ENCODE measurements around the gene ACACB.

ACACB gene

GRCh38 chr12:109255377-109255776 is 139.0 kb downstream of the ACACB start:
- no peaks in the 10 kb centered on the region for H3K27me3 ChIP-seq
- H3K36me3 ChIP-seq, result peaks cover 55 to 99% (median 90%) of the 10 kb centered on the region in 3 donors
- intact Hi-C loops (cut with DNase I; ENCODE audit: low total_unique reads), result no loop called here
- no peaks in the 10 kb centered on the region for H3K4me1 ChIP-seq
- no peak overlapping the region for H3K27ac ChIP-seq
- no peak for DNase-seq
- no peak for TF ChIP-seq CTCF (IDR thresholded peaks at IDR 0.05)
- no peak overlapping the region for H3K4me3 ChIP-seq
- H3K9me3 ChIP-seq, result peaks cover 0 to 9% (median 6%) of the 10 kb centered on the region in 3 donors

- DNase-seq, result no peak
- no peak for TF ChIP-seq CTCF (IDR thresholded peaks at IDR 0.05)
- intact Hi-C loops (cut with DNase I; ENCODE audit: low total_unique reads), result no loop called here
- no peaks in the 10 kb centered on the region for H3K4me1 ChIP-seq
- H3K4me3 ChIP-seq, result no peak overlapping the region
- no peak overlapping the region for H3K27ac ChIP-seq
- H3K27me3 ChIP-seq, result no peaks in the 10 kb centered on the region
- H3K36me3 ChIP-seq, result peaks cover 58 to 100% (median 93%) of the 10 kb centered on the region in 3 donors
- H3K9me3 ChIP-seq, result peaks cover 0 to 9% (median 6%) of the 10 kb centered on the region in 3 donors
Measured at GRCh38 chr12:109256011-109256410, 139.6 kb downstream of the ACACB start.

- no peak for TF ChIP-seq CTCF (IDR thresholded peaks at IDR 0.05)
- Histone ChIP-seq H3K27ac (no peak overlapping the region), H3K9me3 (peaks cover 0 to 12% (median 8%) of the 10 kb centered on the region in 3 donors), H3K4me1 (no peaks in the 10 kb centered on the region), H3K36me3 (peaks cover 67 to 100% (median 91%) of the 10 kb centered on the region in 3 donors), H3K27me3 (no peaks in the 10 kb centered on the region), H3K4me3 (no peak overlapping the region)
- no peak for DNase-seq
- intact Hi-C loops (cut with DNase I; ENCODE audit: low total_unique reads), result no loop called here
Measured at GRCh38 chr12:109258201-109258600, 141.8 kb downstream of the ACACB start.

GRCh38 chr12:109258607-109259544 is 142.5 kb downstream of the ACACB start:
- no peaks in the 10 kb centered on the region for H3K27me3 ChIP-seq
- no peak overlapping the region for H3K4me3 ChIP-seq
- H3K27ac ChIP-seq, result no peak overlapping the region
- no peaks in the 10 kb centered on the region for H3K4me1 ChIP-seq
- no peak for DNase-seq
- no peak for TF ChIP-seq CTCF (IDR thresholded peaks at IDR 0.05)
- H3K9me3 ChIP-seq, result peaks cover 0 to 9% (median 6%) of the 10 kb centered on the region in 3 donors
- intact Hi-C loops (cut with DNase I; ENCODE audit: low total_unique reads), result no loop called here
- H3K36me3 ChIP-seq, result peaks cover 67 to 100% (median 91%) of the 10 kb centered on the region in 3 donors

GRCh38 chr12:109259545-109259895 is 143.1 kb downstream of the ACACB start:
- no peaks in the 10 kb centered on the region for H3K4me1 ChIP-seq
- intact Hi-C loops (cut with DNase I; ENCODE audit: low total_unique reads), result no loop called here
- H3K4me3 ChIP-seq, result no peak overlapping the region
- H3K9me3 ChIP-seq, result peaks cover 0 to 6% (median 3%) of the 10 kb centered on the region in 3 donors
- H3K27me3 ChIP-seq, result no peaks in the 10 kb centered on the region
- no peak for TF ChIP-seq CTCF (IDR thresholded peaks at IDR 0.05)
- DNase-seq, result no peak
- peaks cover 67 to 100% (median 91%) of the 10 kb centered on the region in 3 donors for H3K36me3 ChIP-seq
- H3K27ac ChIP-seq, result no peak overlapping the region
